HL-60 (cell line): ENCODE results near the gene EIF2B2.

Source experiments
- POLR2AphosphoS5 ChIP-seq: IDR thresholded peaks from 2 replicates; pipeline ENCODE4 v1.6.1; 2012; ENCODE audit warnings: low read depth
- TF ChIP-seq, protein P1 (sequence below): IDR thresholded peaks from one replicate; pipeline ENCODE4 v1.5.1; 2011; ENCODE audit warnings: low read length, control low read depth, inconsistent platforms; ENCODE audit not compliant: insufficient read depth
- TF ChIP-seq, protein P2 (sequence below): IDR thresholded peaks from 2 replicates; pipeline ENCODE4 v1.6.1; 2012; ENCODE audit warnings: low read depth; ENCODE audit not compliant: insufficient replicate concordance

DNA sequence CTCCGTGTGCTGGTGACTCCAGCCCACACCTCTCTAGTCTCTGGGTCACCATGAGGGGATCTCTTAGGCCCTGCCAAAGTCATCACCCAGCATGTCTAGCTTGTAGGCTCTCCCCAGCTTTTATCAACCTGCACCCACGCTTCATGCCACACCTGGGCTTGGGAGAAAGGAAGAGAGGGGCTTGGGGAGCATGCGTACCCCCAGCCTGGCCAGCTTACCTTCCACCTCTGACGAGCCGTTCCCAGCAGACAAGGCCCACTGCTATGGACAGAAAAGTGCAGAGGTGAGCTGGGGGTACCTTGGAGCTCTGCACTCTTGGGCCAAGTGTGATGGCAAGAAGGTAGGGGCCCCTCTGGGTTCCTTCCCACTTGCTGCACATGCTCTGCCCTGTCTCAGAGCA lies 49.0 kb upstream of the EIF2B2 start:
- TF ChIP-seq, protein P1, sequence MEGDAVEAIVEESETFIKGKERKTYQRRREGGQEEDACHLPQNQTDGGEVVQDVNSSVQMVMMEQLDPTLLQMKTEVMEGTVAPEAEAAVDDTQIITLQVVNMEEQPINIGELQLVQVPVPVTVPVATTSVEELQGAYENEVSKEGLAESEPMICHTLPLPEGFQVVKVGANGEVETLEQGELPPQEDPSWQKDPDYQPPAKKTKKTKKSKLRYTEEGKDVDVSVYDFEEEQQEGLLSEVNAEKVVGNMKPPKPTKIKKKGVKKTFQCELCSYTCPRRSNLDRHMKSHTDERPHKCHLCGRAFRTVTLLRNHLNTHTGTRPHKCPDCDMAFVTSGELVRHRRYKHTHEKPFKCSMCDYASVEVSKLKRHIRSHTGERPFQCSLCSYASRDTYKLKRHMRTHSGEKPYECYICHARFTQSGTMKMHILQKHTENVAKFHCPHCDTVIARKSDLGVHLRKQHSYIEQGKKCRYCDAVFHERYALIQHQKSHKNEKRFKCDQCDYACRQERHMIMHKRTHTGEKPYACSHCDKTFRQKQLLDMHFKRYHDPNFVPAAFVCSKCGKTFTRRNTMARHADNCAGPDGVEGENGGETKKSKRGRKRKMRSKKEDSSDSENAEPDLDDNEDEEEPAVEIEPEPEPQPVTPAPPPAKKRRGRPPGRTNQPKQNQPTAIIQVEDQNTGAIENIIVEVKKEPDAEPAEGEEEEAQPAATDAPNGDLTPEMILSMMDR, result no peak
- TF ChIP-seq POLR2AphosphoS5, result no peak
- TF ChIP-seq, protein P2, sequence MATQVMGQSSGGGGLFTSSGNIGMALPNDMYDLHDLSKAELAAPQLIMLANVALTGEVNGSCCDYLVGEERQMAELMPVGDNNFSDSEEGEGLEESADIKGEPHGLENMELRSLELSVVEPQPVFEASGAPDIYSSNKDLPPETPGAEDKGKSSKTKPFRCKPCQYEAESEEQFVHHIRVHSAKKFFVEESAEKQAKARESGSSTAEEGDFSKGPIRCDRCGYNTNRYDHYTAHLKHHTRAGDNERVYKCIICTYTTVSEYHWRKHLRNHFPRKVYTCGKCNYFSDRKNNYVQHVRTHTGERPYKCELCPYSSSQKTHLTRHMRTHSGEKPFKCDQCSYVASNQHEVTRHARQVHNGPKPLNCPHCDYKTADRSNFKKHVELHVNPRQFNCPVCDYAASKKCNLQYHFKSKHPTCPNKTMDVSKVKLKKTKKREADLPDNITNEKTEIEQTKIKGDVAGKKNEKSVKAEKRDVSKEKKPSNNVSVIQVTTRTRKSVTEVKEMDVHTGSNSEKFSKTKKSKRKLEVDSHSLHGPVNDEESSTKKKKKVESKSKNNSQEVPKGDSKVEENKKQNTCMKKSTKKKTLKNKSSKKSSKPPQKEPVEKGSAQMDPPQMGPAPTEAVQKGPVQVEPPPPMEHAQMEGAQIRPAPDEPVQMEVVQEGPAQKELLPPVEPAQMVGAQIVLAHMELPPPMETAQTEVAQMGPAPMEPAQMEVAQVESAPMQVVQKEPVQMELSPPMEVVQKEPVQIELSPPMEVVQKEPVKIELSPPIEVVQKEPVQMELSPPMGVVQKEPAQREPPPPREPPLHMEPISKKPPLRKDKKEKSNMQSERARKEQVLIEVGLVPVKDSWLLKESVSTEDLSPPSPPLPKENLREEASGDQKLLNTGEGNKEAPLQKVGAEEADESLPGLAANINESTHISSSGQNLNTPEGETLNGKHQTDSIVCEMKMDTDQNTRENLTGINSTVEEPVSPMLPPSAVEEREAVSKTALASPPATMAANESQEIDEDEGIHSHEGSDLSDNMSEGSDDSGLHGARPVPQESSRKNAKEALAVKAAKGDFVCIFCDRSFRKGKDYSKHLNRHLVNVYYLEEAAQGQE, result no peak
